ENCODE measurements around the gene TIMM13.

Gene TIMM13

GRCh38 chr19:2413629-2414028, 13.8 kb downstream of the TIMM13 start:
- TF ChIP-seq CTCF (IDR thresholded peaks at IDR 0.05; ENCODE audit: control insufficient read depth, insufficient read depth, low read depth, low read length, missing control alignments): no peak
- no peak for DNase-seq (ENCODE audit: low read depth)
- H3K4me3 ChIP-seq (ENCODE audit: control insufficient read depth, low read depth, low read length): no peak overlapping the region

- no peak overlapping the region for H3K4me3 ChIP-seq (ENCODE audit: control insufficient read depth, low read depth, low read length)
- no peak for TF ChIP-seq CTCF (IDR thresholded peaks at IDR 0.05; ENCODE audit: control insufficient read depth, insufficient read depth, low read depth, low read length, missing control alignments)
- DNase-seq (ENCODE audit: low read depth): no peak
These were observed 14.2 kb downstream of the TIMM13 start for GRCh38 chr19:2413159-2413558.

GRCh38 chr19:2412449-2412848, 14.9 kb downstream of the TIMM13 start:
- DNase-seq (ENCODE audit: low read depth): no peak
- H3K4me3 ChIP-seq (ENCODE audit: control insufficient read depth, low read depth, low read length): no peak overlapping the region
- TF ChIP-seq CTCF (IDR thresholded peaks at IDR 0.05; ENCODE audit: control insufficient read depth, insufficient read depth, low read depth, low read length, missing control alignments): no peak

GRCh38 chr19:2411709-2412108, 15.7 kb downstream of the TIMM13 start:
- TF ChIP-seq CTCF (IDR thresholded peaks at IDR 0.05; ENCODE audit: control insufficient read depth, insufficient read depth, low read depth, low read length, missing control alignments): no peak
- no peak overlapping the region for H3K4me3 ChIP-seq (ENCODE audit: control insufficient read depth, low read depth, low read length)
- no peak for DNase-seq (ENCODE audit: low read depth)

- DNase-seq (ENCODE audit: low read depth): no peak
- no peak for TF ChIP-seq CTCF (IDR thresholded peaks at IDR 0.05; ENCODE audit: control insufficient read depth, insufficient read depth, low read depth, low read length, missing control alignments)
- H3K4me3 ChIP-seq (ENCODE audit: control insufficient read depth, low read depth, low read length): no peak overlapping the region
These were observed 17.4 kb downstream of the TIMM13 start for GRCh38 chr19:2410023-2410422.

GRCh38 chr19:2409352-2409912, 18.0 kb downstream of the TIMM13 start:
- TF ChIP-seq CTCF (IDR thresholded peaks at IDR 0.05; ENCODE audit: control insufficient read depth, insufficient read depth, low read depth, low read length, missing control alignments): no peak
- H3K4me3 ChIP-seq (ENCODE audit: control insufficient read depth, low read depth, low read length): no peak overlapping the region
- DNase-seq (ENCODE audit: low read depth): no peak

- no peak for TF ChIP-seq CTCF (IDR thresholded peaks at IDR 0.05; ENCODE audit: control insufficient read depth, insufficient read depth, low read depth, low read length, missing control alignments)
- no peak for DNase-seq (ENCODE audit: low read depth)
- H3K4me3 ChIP-seq (ENCODE audit: control insufficient read depth, low read depth, low read length): no peak overlapping the region
These were observed 19.1 kb downstream of the TIMM13 start for GRCh38 chr19:2408247-2408646.
